ENCODE results near the gene SHH.
A peak's percentile ranks its signal among the peaks of the same experiment; 100 is the strongest.
"Not testable (repeated sequence)": the region's sequence is repeated elsewhere in the genome, so short reads cannot be mapped to it uniquely, and the experiment has no call there.

Gene SHH

GRCh38 chr7:155818154-155818819, 6.0 kb upstream of the SHH start:
- H3K27ac ChIP-seq = no peak overlapping the region

GRCh38 chr7:155817515-155817914, 5.3 kb upstream of the SHH start:
- not testable (repeated sequence) for H3K27ac ChIP-seq

More at GRCh38 chr7:155818154-155818819, 6.0 kb upstream of the SHH start:
- no peak for TF ChIP-seq CTCF (IDR thresholded peaks at IDR 0.05)
- TF ChIP-seq ZFX (IDR thresholded peaks at IDR 0.05; ENCODE audit: borderline replicate concordance) = no peak

GRCh38 chr7:155816996-155817395, 4.7 kb upstream of the SHH start:
- no peak for TF ChIP-seq ZFX (IDR thresholded peaks at IDR 0.05; ENCODE audit: borderline replicate concordance)
- no peak for TF ChIP-seq CTCF (IDR thresholded peaks at IDR 0.05)
- H3K27ac ChIP-seq = no peak overlapping the region

- TF ChIP-seq CTCF (IDR thresholded peaks at IDR 0.05) = no peak
- TF ChIP-seq ZFX (IDR thresholded peaks at IDR 0.05; ENCODE audit: borderline replicate concordance) = no peak
- no peak overlapping the region for H3K27ac ChIP-seq
These were observed 3.9 kb upstream of the SHH start for GRCh38 chr7:155816192-155816508.

- H3K27ac ChIP-seq = no peak overlapping the region
- TF ChIP-seq ZFX (IDR thresholded peaks at IDR 0.05; ENCODE audit: borderline replicate concordance) = no peak
- peak; percentile 89 for TF ChIP-seq CTCF (IDR thresholded peaks at IDR 0.05)
These were observed 3.3 kb upstream of the SHH start for GRCh38 chr7:155815332-155816191.

GRCh38 chr7:155814316-155815276, 2.3 kb upstream of the SHH start:
- TF ChIP-seq ZFX (IDR thresholded peaks at IDR 0.05; ENCODE audit: borderline replicate concordance) (no peak), CTCF (IDR thresholded peaks at IDR 0.05) (no peak)
- no peak overlapping the region for H3K27ac ChIP-seq

GRCh38 chr7:155813546-155814315, 1.5 kb upstream of the SHH start:
- no peak overlapping the region for H3K27ac ChIP-seq
- TF ChIP-seq CTCF (IDR thresholded peaks at IDR 0.05) (no peak), ZFX (IDR thresholded peaks at IDR 0.05; ENCODE audit: borderline replicate concordance) (no peak)
